ENCODE results near the gene AP1S1.

- TF ChIP-seq CTCF (IDR thresholded peaks at IDR 0.05; ENCODE audit: low read depth, low read length) (no peak), MYC (IDR thresholded peaks at IDR 0.05; ENCODE audit: low read depth, low read length) (no peak)
- TF ChIP-seq, protein P1, sequence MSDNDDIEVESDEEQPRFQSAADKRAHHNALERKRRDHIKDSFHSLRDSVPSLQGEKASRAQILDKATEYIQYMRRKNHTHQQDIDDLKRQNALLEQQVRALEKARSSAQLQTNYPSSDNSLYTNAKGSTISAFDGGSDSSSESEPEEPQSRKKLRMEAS (IDR thresholded peaks at IDR 0.05; ENCODE audit: low read depth, low read length): no peak
Measured at GRCh38 chr7:101175664-101176063, 21.4 kb downstream of the AP1S1 start.

Measured in NB4 (cell line).